HTERT RPE-1 (cell line): ENCODE measurements around the gene ATP11B.
"Not testable (repeated sequence)": the region's sequence is repeated elsewhere in the genome, so short reads cannot be mapped to it uniquely, and the experiment has no call there.

Source experiments
- in situ Hi-C: fragments of 300-500 bp; cut with MboI; formaldehyde crosslinking; loops from 4 replicates; pipeline ENCODE4 v1.14.3; 2020; ENCODE audit warnings: low sequenced_read_pairs

Gene ATP11B

GRCh38 chr3:182824957-182825356 lies 31.7 kb downstream of the ATP11B start:
- in situ Hi-C loops = no loop called here

- in situ Hi-C loops = no loop called here
Measured at GRCh38 chr3:182829761-182830405, 36.6 kb downstream of the ATP11B start.

GRCh38 chr3:182837855-182838454 lies 44.7 kb downstream of the ATP11B start:
- in situ Hi-C loops = no loop called here

- in situ Hi-C loops = no loop called here
Measured at GRCh38 chr3:182843478-182843877, 50.2 kb downstream of the ATP11B start.

GRCh38 chr3:182848906-182849305 lies 55.6 kb downstream of the ATP11B start:
- in situ Hi-C loops = no loop called here

GRCh38 chr3:182855076-182855475 lies 61.8 kb downstream of the ATP11B start:
- in situ Hi-C loops = no loop called here

- in situ Hi-C loops = no loop called here
Measured at GRCh38 chr3:182861348-182861747, 68.0 kb downstream of the ATP11B start.

- in situ Hi-C loops = no loop called here
Measured at GRCh38 chr3:182862159-182862860, 69.0 kb downstream of the ATP11B start.

- in situ Hi-C loops = no loop called here
Measured at GRCh38 chr3:182869059-182869458, 75.8 kb downstream of the ATP11B start.

- in situ Hi-C loops = not testable (repeated sequence)
Measured at GRCh38 chr3:182870917-182871316, 77.6 kb downstream of the ATP11B start.

- in situ Hi-C loops = no loop called here
Measured at GRCh38 chr3:182879031-182879611, 85.8 kb downstream of the ATP11B start.

- in situ Hi-C loops = no loop called here
Measured at GRCh38 chr3:182886497-182886896, 93.2 kb downstream of the ATP11B start.

- in situ Hi-C loops = no loop called here
Measured at GRCh38 chr3:182889948-182890629, 96.8 kb downstream of the ATP11B start.

- in situ Hi-C loops = no loop called here
Measured at GRCh38 chr3:182891364-182891763, 98.1 kb downstream of the ATP11B start.

- in situ Hi-C loops = no loop called here
Measured at GRCh38 chr3:182892226-182892625, 98.9 kb downstream of the ATP11B start.

- in situ Hi-C loops = no loop called here
Measured at GRCh38 chr3:182895513-182896112, 102.3 kb downstream of the ATP11B start.

- in situ Hi-C loops = no loop called here
Measured at GRCh38 chr3:182896553-182896952, 103.2 kb downstream of the ATP11B start.

- in situ Hi-C loops = no loop called here
Measured at GRCh38 chr3:182902236-182902635, 108.9 kb downstream of the ATP11B start.

GRCh38 chr3:182904164-182904563 lies 110.9 kb downstream of the ATP11B start:
- in situ Hi-C loops = no loop called here

GRCh38 chr3:182905623-182906022 lies 112.3 kb downstream of the ATP11B start:
- in situ Hi-C loops = no loop called here

- in situ Hi-C loops = no loop called here
Measured at GRCh38 chr3:182906036-182906435, 112.7 kb downstream of the ATP11B start.
